Fibroblast of lung (primary cell): Measurements from ENCODE around the gene CACNB1. TPM values are rescaled to one million over a fixed set of nuclear protein-coding genes. Genes with fewer than 3 reads are reported as not detected.

Source experiments
- DNase-seq, 2 donors: peaks; one replicate each; pipeline versions ENCODE4 v3.0.0 to v3.0.0-alpha.2; 2010; ENCODE audit warnings: low read depth in 2 of 2
- H2AFZ ChIP-seq: 2 replicates; pipeline ENCODE4 v1.5.1; 2012; ENCODE audit warnings: low read length, control low read depth, inconsistent platforms
- H3K27ac ChIP-seq: 2 replicates; pipeline ENCODE4 v1.5.1; 2011; ENCODE audit warnings: low read length, control low read depth; ENCODE audit not compliant: insufficient read depth
- H3K27me3 ChIP-seq: 2 replicates; pipeline ENCODE4 v1.5.1; 2011; ENCODE audit warnings: mild to moderate bottlenecking, low read length; ENCODE audit not compliant: control insufficient read depth, insufficient read depth
- H3K36me3 ChIP-seq: 2 replicates; pipeline ENCODE4 v1.5.1; 2011; ENCODE audit warnings: low read length; ENCODE audit not compliant: control insufficient read depth, insufficient read depth
- H3K4me1 ChIP-seq: 2 replicates; pipeline ENCODE4 v1.5.1; 2011; ENCODE audit warnings: low read length; ENCODE audit not compliant: control insufficient read depth, insufficient read depth; ENCODE audit errors: extremely low read depth
- H3K4me2 ChIP-seq: 2 replicates; pipeline ENCODE4 v1.5.1; 2011; ENCODE audit warnings: low read length, control low read depth; ENCODE audit not compliant: insufficient read depth; ENCODE audit errors: extremely low read depth
- H3K4me3 ChIP-seq, 4 experiments: fragments of 200-600 bp in 1 of 4; sonication (generic) in 1 of 4; replicated peaks in 1 of 4; 2 replicates each; pipeline ENCODE4 v1.5.1; 2011 to 2016; ENCODE audit warnings: low read length in 4 of 4, low read depth in 3 of 4, mild to moderate bottlenecking in 3 of 4, control low read depth in 2 of 4, inconsistent platforms in 1 of 4, mixed read lengths in 1 of 4; ENCODE audit not compliant: insufficient read depth in 1 of 4; ENCODE audit errors: control extremely low read depth in 1 of 4
- H3K79me2 ChIP-seq: 2 replicates; pipeline ENCODE4 v1.5.1; 2012; ENCODE audit warnings: mild to moderate bottlenecking, low read length, inconsistent platforms; ENCODE audit not compliant: control insufficient read depth, insufficient read depth
- H3K9ac ChIP-seq: 2 replicates; pipeline ENCODE4 v1.5.1; 2011; ENCODE audit warnings: mild to moderate bottlenecking, low read length, control low read depth; ENCODE audit not compliant: insufficient read depth
- H3K9me3 ChIP-seq: 2 replicates; pipeline ENCODE4 v1.5.1; 2012; ENCODE audit warnings: low read depth, low read length; ENCODE audit not compliant: control insufficient read depth, insufficient read depth
- H4K20me1 ChIP-seq: 2 replicates; pipeline ENCODE4 v1.5.1; 2011; ENCODE audit warnings: low read length; ENCODE audit not compliant: control insufficient read depth, insufficient read depth; ENCODE audit errors: extremely low read depth
- EZH2 ChIP-seq: IDR thresholded peaks from 2 replicates; pipeline ENCODE4 v1.5.1; 2012; ENCODE audit warnings: low read length, control low read depth, mild to moderate bottlenecking; ENCODE audit errors: missing control alignments
- polyA plus RNA-seq, 2 donors: library from polyadenylated mRNA; depleted of rRNA in 1 of 2; stranded (reverse) in 1 of 2; unstranded in 1 of 2; fragments of >200 nt; gene quantifications; 2 replicates each; pipeline ENCODE4 v1.2.1, GENCODE V29; 2011 to 2012; ENCODE audit warnings: missing spikeins in 1 of 2
- total RNA-seq: library from RNA; depleted of rRNA; stranded (reverse); fragments of >200 nt; gene quantifications from 2 replicates; pipeline ENCODE4 v1.2.1, GENCODE V29; 2014
- TF ChIP-seq, protein P1 (sequence below), 2 donors: IDR thresholded peaks in 1 of 2; conservative IDR thresholded peaks in 1 of 2; 1 replicate in 1 of 2; 2 replicates in 1 of 2; pipeline ENCODE4 v1.5.1; 2011 to 2012; ENCODE audit warnings: low read length in 2 of 2, control low read depth in 1 of 2, inconsistent platforms in 1 of 2, low read depth in 1 of 2, mild to moderate bottlenecking in 1 of 2

CACNB1 gene
- total and polyA plus RNA-seq, 2 donors (not counting 1 experiment from before 2014, with no cell fraction given): 5.7 to 5.9 TPM

DNA sequence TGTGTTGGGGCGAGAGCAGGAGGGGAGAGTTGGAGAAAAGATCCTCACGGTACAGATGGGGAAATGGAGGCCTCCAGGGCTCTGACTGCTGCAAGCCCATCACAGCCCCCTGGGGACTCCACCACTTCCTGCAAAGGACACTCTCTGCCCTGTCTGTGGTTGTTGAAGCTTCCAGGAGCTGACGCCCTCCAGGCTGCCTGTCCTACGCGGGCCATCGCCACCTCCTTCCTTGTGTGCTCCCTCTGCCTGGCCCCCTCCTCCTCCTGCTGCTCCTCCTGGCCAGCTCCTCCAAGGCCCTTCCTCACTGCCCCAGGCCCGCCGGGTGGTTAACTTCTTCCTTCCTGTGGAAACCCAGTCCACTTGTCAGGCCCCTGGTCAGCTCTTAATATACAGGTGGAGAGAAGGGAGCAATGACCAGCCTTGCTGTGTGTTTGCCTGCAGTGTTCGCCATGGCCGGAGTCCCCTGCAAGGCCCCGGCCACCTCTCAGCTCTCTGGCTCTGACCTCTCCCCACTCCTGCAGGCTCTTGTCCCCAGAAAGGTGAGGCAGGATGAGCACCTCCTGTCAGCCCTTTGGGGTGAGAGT is 46.6 kb upstream of the CACNB1 start:
- Histone ChIP-seq H3K4me2 (no peak overlapping the region), H4K20me1 (no peaks in the 10 kb centered on the region), H3K79me2 (no peaks in the 10 kb centered on the region), H3K36me3 (no peaks in the 10 kb centered on the region), H3K4me3 (no peak overlapping the region), H3K27me3 (peaks cover 9% of the 10 kb centered on the region), H3K4me1 (no peaks in the 10 kb centered on the region), H3K9me3 (no peaks in the 10 kb centered on the region), H3K9ac (no peak overlapping the region), H2AFZ (no peak overlapping the region), H3K27ac (no peak overlapping the region)
- TF ChIP-seq, protein P1, sequence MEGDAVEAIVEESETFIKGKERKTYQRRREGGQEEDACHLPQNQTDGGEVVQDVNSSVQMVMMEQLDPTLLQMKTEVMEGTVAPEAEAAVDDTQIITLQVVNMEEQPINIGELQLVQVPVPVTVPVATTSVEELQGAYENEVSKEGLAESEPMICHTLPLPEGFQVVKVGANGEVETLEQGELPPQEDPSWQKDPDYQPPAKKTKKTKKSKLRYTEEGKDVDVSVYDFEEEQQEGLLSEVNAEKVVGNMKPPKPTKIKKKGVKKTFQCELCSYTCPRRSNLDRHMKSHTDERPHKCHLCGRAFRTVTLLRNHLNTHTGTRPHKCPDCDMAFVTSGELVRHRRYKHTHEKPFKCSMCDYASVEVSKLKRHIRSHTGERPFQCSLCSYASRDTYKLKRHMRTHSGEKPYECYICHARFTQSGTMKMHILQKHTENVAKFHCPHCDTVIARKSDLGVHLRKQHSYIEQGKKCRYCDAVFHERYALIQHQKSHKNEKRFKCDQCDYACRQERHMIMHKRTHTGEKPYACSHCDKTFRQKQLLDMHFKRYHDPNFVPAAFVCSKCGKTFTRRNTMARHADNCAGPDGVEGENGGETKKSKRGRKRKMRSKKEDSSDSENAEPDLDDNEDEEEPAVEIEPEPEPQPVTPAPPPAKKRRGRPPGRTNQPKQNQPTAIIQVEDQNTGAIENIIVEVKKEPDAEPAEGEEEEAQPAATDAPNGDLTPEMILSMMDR (conservative IDR thresholded peaks at IDR 0.05 in 1 of 2, IDR thresholded peaks at IDR 0.05 in 1 of 2; ENCODE audit: low read depth in 1 of 2, low read length in 2 of 2): no peak
- no peak for TF ChIP-seq EZH2
- no peak for DNase-seq

DNA sequence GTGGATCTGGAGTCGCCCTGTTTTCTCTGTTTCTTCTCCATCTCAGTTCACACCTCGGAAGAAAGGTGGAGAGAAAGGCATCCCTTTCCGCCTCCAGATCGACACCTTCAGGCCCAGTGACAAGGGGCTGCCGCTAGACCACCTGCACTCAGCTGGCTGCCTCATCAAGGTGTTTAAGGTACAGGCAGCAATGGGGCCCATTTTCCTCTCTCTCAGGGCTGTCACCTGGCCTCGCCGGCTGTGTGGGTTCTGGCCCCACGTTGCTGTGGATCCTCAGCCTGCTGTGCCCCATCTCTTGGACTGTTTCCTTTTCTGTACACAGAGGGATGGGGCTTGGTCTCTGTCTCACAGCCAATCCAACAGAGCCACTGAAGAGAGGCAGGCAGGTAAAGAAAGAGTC is 45.7 kb upstream of the CACNB1 start:
- Histone ChIP-seq H2AFZ (no peak overlapping the region), H3K9ac (no peak overlapping the region), H3K4me2 (no peak overlapping the region), H3K36me3 (no peaks in the 10 kb centered on the region), H3K79me2 (no peaks in the 10 kb centered on the region), H3K4me1 (no peaks in the 10 kb centered on the region), H4K20me1 (no peaks in the 10 kb centered on the region), H3K9me3 (no peaks in the 10 kb centered on the region), H3K27me3 (peaks cover 9% of the 10 kb centered on the region), H3K27ac (no peak overlapping the region), H3K4me3 (no peak overlapping the region)
- no peak for TF ChIP-seq EZH2
- TF ChIP-seq, protein P1 (conservative IDR thresholded peaks at IDR 0.05 in 1 of 2, IDR thresholded peaks at IDR 0.05 in 1 of 2; ENCODE audit: low read depth in 1 of 2, low read length in 2 of 2): no peak
- no peak for DNase-seq

DNA sequence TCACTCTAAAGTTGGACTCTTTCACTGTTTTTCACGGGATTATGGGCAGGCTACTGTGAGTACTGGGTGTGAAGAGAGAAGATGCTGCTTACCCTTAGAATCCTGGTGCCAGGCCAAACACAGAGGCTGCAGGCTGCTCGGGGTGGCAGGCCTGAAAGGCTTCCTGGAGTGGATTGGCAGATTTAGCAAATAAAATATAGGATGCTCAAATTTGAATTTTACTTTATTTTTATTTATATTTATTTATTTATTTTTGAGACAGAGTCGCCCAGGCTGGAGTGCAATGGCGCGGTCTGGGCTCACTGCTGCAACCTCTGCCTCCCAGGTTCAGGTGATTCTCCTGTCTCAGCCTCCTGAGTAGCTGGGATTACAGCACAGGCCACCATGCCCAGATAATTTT is 43.2 kb upstream of the CACNB1 start:
- Histone ChIP-seq H3K36me3 (no peaks in the 10 kb centered on the region), H4K20me1 (no peaks in the 10 kb centered on the region), H2AFZ (no peak overlapping the region), H3K4me2 (no peak overlapping the region), H3K4me3 (no peak overlapping the region), H3K9me3 (no peaks in the 10 kb centered on the region), H3K27ac (no peak overlapping the region), H3K27me3 (peaks cover 12% of the 10 kb centered on the region), H3K9ac (no peak overlapping the region), H3K79me2 (no peaks in the 10 kb centered on the region), H3K4me1 (no peaks in the 10 kb centered on the region)
- TF ChIP-seq, protein P1 (conservative IDR thresholded peaks at IDR 0.05 in 1 of 2, IDR thresholded peaks at IDR 0.05 in 1 of 2; ENCODE audit: low read depth in 1 of 2, low read length in 2 of 2): no peak
- no peak for TF ChIP-seq EZH2
- DNase-seq: no peak
